Suprapubic skin (tissue), 4 donors: ENCODE data around the gene TAX1BP1. TPM values are rescaled to one million over a fixed set of nuclear protein-coding genes. Genes with fewer than 3 reads are reported as not detected.

ENCODE experiments used
- DNase-seq, 2 donors: peaks; one replicate each; pipeline ENCODE4 v3.0.0-alpha.2; 2019; ENCODE audit warnings: low spot score in 2 of 2
- H3K27ac ChIP-seq: fragments of 200-600 bp; sonication (generic); one replicate; pipeline ENCODE4 v1.5.1; 2019
- H3K27me3 ChIP-seq: fragments of 200-600 bp; sonication (generic); one replicate; pipeline ENCODE4 v1.5.1; 2019
- H3K36me3 ChIP-seq: fragments of 200-600 bp; sonication (generic); one replicate; pipeline ENCODE4 v1.5.1; 2019
- H3K4me1 ChIP-seq: fragments of 200-600 bp; sonication (generic); one replicate; pipeline ENCODE4 v1.5.1; 2019
- H3K4me3 ChIP-seq: fragments of 200-600 bp; sonication (generic); one replicate; pipeline ENCODE4 v1.5.1; 2019; ENCODE audit warnings: mild to moderate bottlenecking
- H3K9me3 ChIP-seq: fragments of 200-600 bp; sonication (generic); one replicate; pipeline ENCODE4 v1.5.1; 2019
- EP300 ChIP-seq: sonication (generic); formaldehyde crosslinking; IDR thresholded peaks from one replicate; pipeline ENCODE4 v1.6.1; 2017; ENCODE audit warnings: antibody characterized with exemption
- POLR2A ChIP-seq, 2 donors: fragments of 450-650 bp; IDR thresholded peaks; one replicate each; pipeline ENCODE4 v1.6.1; 2017; ENCODE audit warnings: antibody characterized with exemption in 2 of 2, mild to moderate bottlenecking in 2 of 2, moderate library complexity in 2 of 2
- POLR2AphosphoS5 ChIP-seq, 3 donors: sonication (generic); formaldehyde crosslinking; IDR thresholded peaks; one replicate each; pipeline ENCODE4 v1.6.1; 2017; ENCODE audit warnings: antibody characterized with exemption in 3 of 3
- WGBS: methylation state at CpG from one replicate; pipeline ENCODE4 v1.1.5; 2018; 5-methylcytosine and 5-hydroxymethylcytosine counted together
- total RNA-seq, 4 donors: library from RNA; depleted of rRNA; stranded (reverse); fragments of >200 nt; gene quantifications; one replicate each; pipeline ENCODE4 v1.1.0, GENCODE V29; 2016
- TF ChIP-seq, protein P1 (sequence below), 2 donors: fragments of 200-600 bp in 1 of 2; fragments of 450-650 bp in 1 of 2; sonication (generic) in 1 of 2; IDR thresholded peaks; one replicate each; pipeline ENCODE4 v1.5.1; 2016 to 2019; ENCODE audit warnings: antibody characterized with exemption in 2 of 2, mild to moderate bottlenecking in 1 of 2, moderate library complexity in 1 of 2

Gene TAX1BP1
- total RNA-seq, 4 donors from 2014 or later, result 67.5 to 98.3 (median 84.5) TPM

DNA sequence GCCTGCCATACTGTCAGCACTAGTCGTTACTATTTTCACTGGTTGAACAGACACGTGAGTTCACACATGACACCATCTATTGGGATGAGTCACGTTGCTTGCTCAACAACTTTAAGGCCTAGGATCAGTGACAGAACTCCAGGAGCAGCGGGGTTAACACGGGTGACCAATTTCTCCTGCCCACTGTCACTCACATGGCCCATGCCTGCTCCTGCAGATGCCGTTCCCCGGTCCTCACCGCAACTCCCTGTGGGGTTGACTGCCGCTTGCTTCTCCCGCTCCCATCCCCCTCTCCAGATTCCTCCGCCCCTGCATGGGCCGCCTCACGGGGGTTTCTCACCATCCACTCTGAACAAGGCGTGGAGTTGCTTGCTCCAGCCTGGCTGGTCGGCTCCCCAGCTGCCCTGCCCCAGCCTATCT, 128.2 kb downstream of the TAX1BP1 start:
- Histone ChIP-seq H3K9me3 (no peaks in the 10 kb centered on the region), H3K27ac (no peak overlapping the region), H3K4me1 (no peaks in the 10 kb centered on the region), H3K4me3 (no peak overlapping the region), H3K27me3 (no peaks in the 10 kb centered on the region), H3K36me3 (no peaks in the 10 kb centered on the region)
- TF ChIP-seq EP300, result no peak
- TF ChIP-seq, protein P1, sequence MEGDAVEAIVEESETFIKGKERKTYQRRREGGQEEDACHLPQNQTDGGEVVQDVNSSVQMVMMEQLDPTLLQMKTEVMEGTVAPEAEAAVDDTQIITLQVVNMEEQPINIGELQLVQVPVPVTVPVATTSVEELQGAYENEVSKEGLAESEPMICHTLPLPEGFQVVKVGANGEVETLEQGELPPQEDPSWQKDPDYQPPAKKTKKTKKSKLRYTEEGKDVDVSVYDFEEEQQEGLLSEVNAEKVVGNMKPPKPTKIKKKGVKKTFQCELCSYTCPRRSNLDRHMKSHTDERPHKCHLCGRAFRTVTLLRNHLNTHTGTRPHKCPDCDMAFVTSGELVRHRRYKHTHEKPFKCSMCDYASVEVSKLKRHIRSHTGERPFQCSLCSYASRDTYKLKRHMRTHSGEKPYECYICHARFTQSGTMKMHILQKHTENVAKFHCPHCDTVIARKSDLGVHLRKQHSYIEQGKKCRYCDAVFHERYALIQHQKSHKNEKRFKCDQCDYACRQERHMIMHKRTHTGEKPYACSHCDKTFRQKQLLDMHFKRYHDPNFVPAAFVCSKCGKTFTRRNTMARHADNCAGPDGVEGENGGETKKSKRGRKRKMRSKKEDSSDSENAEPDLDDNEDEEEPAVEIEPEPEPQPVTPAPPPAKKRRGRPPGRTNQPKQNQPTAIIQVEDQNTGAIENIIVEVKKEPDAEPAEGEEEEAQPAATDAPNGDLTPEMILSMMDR (IDR thresholded peaks at IDR 0.05), result no peak
- TF ChIP-seq POLR2AphosphoS5 (IDR thresholded peaks at IDR 0.05), result no peak
- TF ChIP-seq POLR2A (IDR thresholded peaks at IDR 0.05), result no peak
- 90% methylated on average over 15 of the region's 15 CpGs for WGBS
- DNase-seq, result peak in 1 of 2 donors; percentile 71

DNA sequence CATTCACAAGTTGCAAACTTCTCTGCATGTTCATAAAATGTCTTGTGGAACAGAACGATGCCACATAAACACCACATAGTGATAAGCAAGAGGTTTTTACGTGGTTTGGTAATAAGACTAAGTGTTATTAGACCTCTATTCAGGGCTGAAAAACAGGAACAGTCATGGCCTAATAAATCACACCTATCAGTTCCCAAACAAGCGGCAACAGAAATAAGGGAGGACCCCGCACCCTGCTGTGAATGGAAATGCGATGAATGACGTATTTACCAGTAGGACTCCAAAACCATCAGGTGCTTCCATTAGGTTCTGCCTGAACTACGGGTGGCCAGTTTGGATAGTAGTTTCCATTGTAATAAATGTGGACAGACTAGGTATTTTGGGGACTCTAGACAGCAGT, 129.1 kb downstream of the TAX1BP1 start:
- no peaks in the 10 kb centered on the region for H3K36me3 ChIP-seq
- DNase-seq, result no peak
- H3K4me1 ChIP-seq, result peaks cover 2% of the 10 kb centered on the region
- H3K27ac ChIP-seq, result no peak overlapping the region
- 87% methylated on average over 7 of the region's 7 CpGs for whole genome bisulfite sequencing
- no peak overlapping the region for H3K4me3 ChIP-seq
- no peaks in the 10 kb centered on the region for H3K9me3 ChIP-seq
- no peaks in the 10 kb centered on the region for H3K27me3 ChIP-seq
- TF ChIP-seq POLR2AphosphoS5 (IDR thresholded peaks at IDR 0.05) (no peak), EP300 (no peak), POLR2A (IDR thresholded peaks at IDR 0.05) (no peak)
- TF ChIP-seq, protein P1 (IDR thresholded peaks at IDR 0.05), result no peak

GRCh38 chr7:27870595-27870994, 130.6 kb downstream of the TAX1BP1 start:
- no peak overlapping the region for H3K27ac ChIP-seq
- H3K36me3 ChIP-seq, result no peaks in the 10 kb centered on the region
- peaks cover 10% of the 10 kb centered on the region for H3K4me1 ChIP-seq
- H3K27me3 ChIP-seq, result no peaks in the 10 kb centered on the region
- H3K4me3 ChIP-seq, result no peak overlapping the region
- H3K9me3 ChIP-seq, result no peaks in the 10 kb centered on the region
- no peak for DNase-seq
- 94% methylated on average over 5 of the region's 5 CpGs for WGBS
- no peak for TF ChIP-seq POLR2AphosphoS5 (IDR thresholded peaks at IDR 0.05)
- TF ChIP-seq POLR2A (IDR thresholded peaks at IDR 0.05), result no peak

- TF ChIP-seq, protein P1 (IDR thresholded peaks at IDR 0.05), result no peak
- no peak for TF ChIP-seq POLR2A (IDR thresholded peaks at IDR 0.05)
- no peak for TF ChIP-seq POLR2AphosphoS5 (IDR thresholded peaks at IDR 0.05)
- TF ChIP-seq EP300, result no peak
- Histone ChIP-seq H3K36me3 (no peaks in the 10 kb centered on the region), H3K4me1 (peaks cover 10% of the 10 kb centered on the region), H3K27ac (no peak overlapping the region), H3K27me3 (no peaks in the 10 kb centered on the region), H3K9me3 (no peaks in the 10 kb centered on the region), H3K4me3 (no peak overlapping the region)
- DNase-seq, result no peak
- WGBS, result 90% methylated on average over 3 of the region's 3 CpGs
These were observed 131.1 kb downstream of the TAX1BP1 start for GRCh38 chr7:27871086-27871485.

DNA sequence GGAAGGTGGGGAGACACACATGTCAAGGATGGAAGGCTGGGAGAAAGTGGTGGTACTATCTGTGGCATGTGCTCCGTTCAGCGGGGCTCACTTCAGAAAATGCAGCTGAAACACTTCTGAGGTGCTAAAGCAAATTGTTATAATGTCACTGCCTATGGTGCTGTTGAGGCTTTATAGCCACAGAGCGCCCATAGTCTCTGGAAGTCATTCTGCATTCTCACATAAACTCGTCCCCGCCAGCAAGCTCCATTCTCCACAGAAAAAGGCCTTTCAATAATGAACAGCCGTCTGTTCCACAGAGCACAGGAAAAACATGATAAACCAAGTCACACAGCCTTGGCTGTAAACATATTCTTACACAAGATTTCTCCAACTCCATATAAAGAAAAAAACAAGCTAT, 131.9 kb downstream of the TAX1BP1 start:
- TF ChIP-seq POLR2AphosphoS5 (IDR thresholded peaks at IDR 0.05), result no peak
- TF ChIP-seq, protein P1 (IDR thresholded peaks at IDR 0.05), result no peak
- no peak for TF ChIP-seq POLR2A (IDR thresholded peaks at IDR 0.05)
- no peak for TF ChIP-seq EP300
- no peaks in the 10 kb centered on the region for H3K27me3 ChIP-seq
- H3K4me3 ChIP-seq, result no peak overlapping the region
- no peaks in the 10 kb centered on the region for H3K9me3 ChIP-seq
- no peak overlapping the region for H3K27ac ChIP-seq
- H3K4me1 ChIP-seq, result peaks cover 10% of the 10 kb centered on the region
- DNase-seq, result no peak
- 78% methylated on average over 6 of the region's 6 CpGs for WGBS
- no peaks in the 10 kb centered on the region for H3K36me3 ChIP-seq
